Ishikawa (cell line): ENCODE measurements around the gene PKM.

Experiments
- CREB1 ChIP-seq: IDR thresholded peaks from 2 replicates; pipeline ENCODE4 v1.6.1; 2012; ENCODE audit warnings: low read depth
- EGR1 ChIP-seq: IDR thresholded peaks from 2 replicates; pipeline ENCODE4 v1.6.1; 2012
- EP300 ChIP-seq: IDR thresholded peaks from 2 replicates; pipeline ENCODE4 v1.6.1; 2012; ENCODE audit warnings: borderline replicate concordance
- TF ChIP-seq, protein P1 (sequence below): IDR thresholded peaks from 2 replicates; pipeline ENCODE4 v1.6.1; 2012; ENCODE audit warnings: low read depth, mild to moderate bottlenecking
- TF ChIP-seq, protein P2 (sequence below): IDR thresholded peaks from 2 replicates; pipeline ENCODE4 v1.6.1; 2012

DNA sequence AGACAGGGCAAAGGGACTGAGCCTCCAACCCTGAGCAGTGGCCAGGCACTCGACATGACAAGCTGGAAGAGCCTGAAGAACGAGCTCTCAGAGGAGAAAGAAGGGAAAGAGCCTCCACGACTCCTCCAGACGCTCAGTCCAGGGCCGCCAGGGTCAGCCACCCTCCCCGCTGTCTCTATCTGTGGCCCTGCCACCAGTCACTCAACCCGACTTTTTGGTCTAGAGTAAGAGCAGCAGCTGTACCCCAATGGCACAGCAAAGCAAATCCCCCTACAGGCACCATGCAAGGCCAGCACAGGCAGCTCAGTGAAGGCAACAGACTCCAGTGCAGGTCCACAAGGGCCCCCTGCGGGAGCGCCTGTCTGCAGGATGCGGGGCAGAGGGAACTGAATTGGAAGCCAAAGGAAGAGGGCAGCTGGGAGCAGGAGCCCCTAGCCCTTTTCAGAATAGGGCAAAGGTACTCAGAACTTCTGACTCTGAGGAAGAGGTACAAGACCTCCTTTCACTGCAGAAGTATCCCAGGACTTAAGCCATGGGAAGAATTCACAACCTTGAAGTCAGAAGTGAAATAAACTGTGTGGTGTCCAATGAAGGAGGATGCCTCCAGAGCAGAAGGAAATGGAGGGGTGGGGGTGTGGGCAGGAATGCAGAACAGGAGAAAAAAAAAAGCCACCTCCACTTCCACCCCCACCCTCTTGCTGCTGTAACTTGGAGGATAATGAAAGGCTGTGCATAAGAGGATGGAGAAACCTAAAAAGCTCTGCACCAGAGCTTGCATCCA lies 24.9 kb downstream of the PKM start:
- TF ChIP-seq EGR1 (no peak), EP300 (no peak), CREB1 (no peak)
- TF ChIP-seq, protein P1, sequence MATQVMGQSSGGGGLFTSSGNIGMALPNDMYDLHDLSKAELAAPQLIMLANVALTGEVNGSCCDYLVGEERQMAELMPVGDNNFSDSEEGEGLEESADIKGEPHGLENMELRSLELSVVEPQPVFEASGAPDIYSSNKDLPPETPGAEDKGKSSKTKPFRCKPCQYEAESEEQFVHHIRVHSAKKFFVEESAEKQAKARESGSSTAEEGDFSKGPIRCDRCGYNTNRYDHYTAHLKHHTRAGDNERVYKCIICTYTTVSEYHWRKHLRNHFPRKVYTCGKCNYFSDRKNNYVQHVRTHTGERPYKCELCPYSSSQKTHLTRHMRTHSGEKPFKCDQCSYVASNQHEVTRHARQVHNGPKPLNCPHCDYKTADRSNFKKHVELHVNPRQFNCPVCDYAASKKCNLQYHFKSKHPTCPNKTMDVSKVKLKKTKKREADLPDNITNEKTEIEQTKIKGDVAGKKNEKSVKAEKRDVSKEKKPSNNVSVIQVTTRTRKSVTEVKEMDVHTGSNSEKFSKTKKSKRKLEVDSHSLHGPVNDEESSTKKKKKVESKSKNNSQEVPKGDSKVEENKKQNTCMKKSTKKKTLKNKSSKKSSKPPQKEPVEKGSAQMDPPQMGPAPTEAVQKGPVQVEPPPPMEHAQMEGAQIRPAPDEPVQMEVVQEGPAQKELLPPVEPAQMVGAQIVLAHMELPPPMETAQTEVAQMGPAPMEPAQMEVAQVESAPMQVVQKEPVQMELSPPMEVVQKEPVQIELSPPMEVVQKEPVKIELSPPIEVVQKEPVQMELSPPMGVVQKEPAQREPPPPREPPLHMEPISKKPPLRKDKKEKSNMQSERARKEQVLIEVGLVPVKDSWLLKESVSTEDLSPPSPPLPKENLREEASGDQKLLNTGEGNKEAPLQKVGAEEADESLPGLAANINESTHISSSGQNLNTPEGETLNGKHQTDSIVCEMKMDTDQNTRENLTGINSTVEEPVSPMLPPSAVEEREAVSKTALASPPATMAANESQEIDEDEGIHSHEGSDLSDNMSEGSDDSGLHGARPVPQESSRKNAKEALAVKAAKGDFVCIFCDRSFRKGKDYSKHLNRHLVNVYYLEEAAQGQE, result no peak
- TF ChIP-seq, protein P2, sequence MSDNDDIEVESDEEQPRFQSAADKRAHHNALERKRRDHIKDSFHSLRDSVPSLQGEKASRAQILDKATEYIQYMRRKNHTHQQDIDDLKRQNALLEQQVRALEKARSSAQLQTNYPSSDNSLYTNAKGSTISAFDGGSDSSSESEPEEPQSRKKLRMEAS, result no peak
